ENCODE measurements around the gene SPHK2. TPM values are rescaled to one million over a fixed set of nuclear protein-coding genes. Genes with fewer than 3 reads are reported as not detected.

Gene SPHK2
- 11.3 and 11.7 TPM in 2 replicates for total RNA-seq

GRCh38 chr19:48618916-48619691 is at the start of gene SPHK2, which contains the start of gene RPL18:
SPHK2 (plus strand) TSS chr19:48619506; CDS start chr19:48620515, 1,009 bp downstream.
RPL18 (minus strand) TSS chr19:48619178; CDS start chr19:48619143, 35 bp downstream.

GRCh38 chr19:48606463-48607358 is 12.6 kb upstream of the SPHK2 start, which contains the start of gene SPACA4:
SPACA4 (plus strand) TSS chr19:48606742; CDS start chr19:48606979, 237 bp downstream.

GRCh38 chr19:48614436-48615230 is 4.7 kb upstream of the SPHK2 start, which contains the start of gene FAM83E:
FAM83E (minus strand) TSS chr19:48615076; CDS start chr19:48613372, 1,704 bp downstream.

GRCh38 chr19:48636859-48637448 is 17.6 kb downstream of the SPHK2 start, which contains the start of gene DBP:
DBP (minus strand) TSS chr19:48637379; CDS start chr19:48636994, 385 bp downstream.

GRCh38 chr19:48646001-48646721 is 26.9 kb downstream of the SPHK2 start, which contains the start of gene CA11:
CA11 (minus strand) TSS chr19:48646187; CDS start chr19:48645632, 555 bp downstream.

GRCh38 chr19:48672994-48673393 is 53.7 kb downstream of the SPHK2 start, which contains the start of gene NTN5:
NTN5 (minus strand) TSS chr19:48673017; CDS start chr19:48670986, 2,031 bp downstream.

Other genes starting within 250 kb of the SPHK2 start
- gene KDELR1, start 228.0 kb upstream of the SPHK2 start, total RNA-seq: 80.3 and 101 TPM in 2 replicates
- 0.40 and 0.57 TPM in 2 replicates for gene GRIN2D, start 225.8 kb upstream of the SPHK2 start, total RNA-seq
- 48.3 and 54.2 TPM in 2 replicates for gene GRWD1, start 173.5 kb upstream of the SPHK2 start, total RNA-seq
- gene KCNJ14, start 163.9 kb upstream of the SPHK2 start, total RNA-seq: 0.57 and 0.66 TPM in 2 replicates
- 65.1 and 96.0 TPM in 2 replicates for gene CYTH2, start 150.1 kb upstream of the SPHK2 start, total RNA-seq
- gene LMTK3, start 107.7 kb upstream of the SPHK2 start, total RNA-seq: under 0.01 and 0.22 TPM in 2 replicates
- not detected in 2 replicates for gene SULT2B1, start 67.3 kb upstream of the SPHK2 start, total RNA-seq
- gene SPACA4, start 12.8 kb upstream of the SPHK2 start, total RNA-seq: not detected in 2 replicates
- 0.27 and 0.57 TPM in 2 replicates for gene FAM83E, start 4.4 kb upstream of the SPHK2 start, total RNA-seq
- gene RPL18, start 328 bp upstream of the SPHK2 start, total RNA-seq: 1,558 and 1,662 TPM in 2 replicates
- gene DBP, start 17.9 kb downstream of the SPHK2 start, total RNA-seq: 0.80 and 1.3 TPM in 2 replicates
- 0.27 and 1.2 TPM in 2 replicates for gene CA11, start 26.7 kb downstream of the SPHK2 start, total RNA-seq
- gene NTN5, start 53.5 kb downstream of the SPHK2 start, total RNA-seq: not detected in 2 replicates
- gene FUT2, start 76.5 kb downstream of the SPHK2 start, total RNA-seq: not detected in 2 replicates
- 0.27 and 0.43 TPM in 2 replicates for gene MAMSTR, start 100.2 kb downstream of the SPHK2 start, total RNA-seq
- 59.7 and 82.9 TPM in 2 replicates for gene RASIP1, start 121.1 kb downstream of the SPHK2 start, total RNA-seq
- gene IZUMO1, start 127.4 kb downstream of the SPHK2 start, total RNA-seq: 0.40 and 0.43 TPM in 2 replicates
- 5.5 and 7.2 TPM in 2 replicates for gene FUT1, start 133.1 kb downstream of the SPHK2 start, total RNA-seq
- not detected in 2 replicates for gene FGF21, start 136.0 kb downstream of the SPHK2 start, total RNA-seq
- 34.8 and 44.5 TPM in 2 replicates for gene BCAT2, start 191.5 kb downstream of the SPHK2 start, total RNA-seq
- gene HSD17B14, start 217.0 kb downstream of the SPHK2 start, total RNA-seq: 2.7 and 6.2 TPM in 2 replicates
- 4.4 and 5.6 TPM in 2 replicates for gene PLEKHA4, start 249.1 kb downstream of the SPHK2 start, total RNA-seq